Measurements from ENCODE around the gene MYOCD.
"Not testable (repeated sequence)": the region's sequence is repeated elsewhere in the genome, so short reads cannot be mapped to it uniquely, and the experiment has no call there.

Gene MYOCD, protein sequence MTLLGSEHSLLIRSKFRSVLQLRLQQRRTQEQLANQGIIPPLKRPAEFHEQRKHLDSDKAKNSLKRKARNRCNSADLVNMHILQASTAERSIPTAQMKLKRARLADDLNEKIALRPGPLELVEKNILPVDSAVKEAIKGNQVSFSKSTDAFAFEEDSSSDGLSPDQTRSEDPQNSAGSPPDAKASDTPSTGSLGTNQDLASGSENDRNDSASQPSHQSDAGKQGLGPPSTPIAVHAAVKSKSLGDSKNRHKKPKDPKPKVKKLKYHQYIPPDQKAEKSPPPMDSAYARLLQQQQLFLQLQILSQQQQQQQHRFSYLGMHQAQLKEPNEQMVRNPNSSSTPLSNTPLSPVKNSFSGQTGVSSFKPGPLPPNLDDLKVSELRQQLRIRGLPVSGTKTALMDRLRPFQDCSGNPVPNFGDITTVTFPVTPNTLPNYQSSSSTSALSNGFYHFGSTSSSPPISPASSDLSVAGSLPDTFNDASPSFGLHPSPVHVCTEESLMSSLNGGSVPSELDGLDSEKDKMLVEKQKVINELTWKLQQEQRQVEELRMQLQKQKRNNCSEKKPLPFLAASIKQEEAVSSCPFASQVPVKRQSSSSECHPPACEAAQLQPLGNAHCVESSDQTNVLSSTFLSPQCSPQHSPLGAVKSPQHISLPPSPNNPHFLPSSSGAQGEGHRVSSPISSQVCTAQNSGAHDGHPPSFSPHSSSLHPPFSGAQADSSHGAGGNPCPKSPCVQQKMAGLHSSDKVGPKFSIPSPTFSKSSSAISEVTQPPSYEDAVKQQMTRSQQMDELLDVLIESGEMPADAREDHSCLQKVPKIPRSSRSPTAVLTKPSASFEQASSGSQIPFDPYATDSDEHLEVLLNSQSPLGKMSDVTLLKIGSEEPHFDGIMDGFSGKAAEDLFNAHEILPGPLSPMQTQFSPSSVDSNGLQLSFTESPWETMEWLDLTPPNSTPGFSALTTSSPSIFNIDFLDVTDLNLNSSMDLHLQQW

GRCh38 chr17:12665263-12666210, at the start of gene MYOCD:
TSS of gene MYOCD (plus strand) at chr17:12665890. CDS start at chr17:12666189, 299 bp downstream.
- DNase-seq (ENCODE audit: low spot score), result no peak

DNA sequence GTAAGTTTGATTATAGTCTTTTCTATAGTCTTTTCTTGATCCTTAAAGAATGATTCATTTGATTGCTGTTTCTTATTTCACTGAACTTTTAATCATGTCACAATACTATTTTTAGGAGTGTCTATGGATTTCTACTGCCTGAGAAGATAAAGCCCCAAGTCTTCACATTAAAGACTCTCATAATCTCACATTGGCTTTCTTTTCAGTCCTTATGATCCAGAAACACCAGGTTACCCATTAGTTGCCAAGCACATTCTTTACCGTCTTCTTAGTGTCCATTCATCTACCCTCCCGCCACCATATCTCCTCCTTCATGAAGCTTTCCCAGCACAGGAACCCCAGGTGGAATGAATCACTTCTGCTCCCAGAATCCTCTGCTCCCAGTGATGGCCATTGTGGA, 49.5 kb upstream of the MYOCD start:
- no peak for DNase-seq (ENCODE audit: low spot score)

- DNase-seq (ENCODE audit: low spot score), result no peak
Observed at GRCh38 chr17:12618557-12618956, 47.1 kb upstream of the MYOCD start.

DNA sequence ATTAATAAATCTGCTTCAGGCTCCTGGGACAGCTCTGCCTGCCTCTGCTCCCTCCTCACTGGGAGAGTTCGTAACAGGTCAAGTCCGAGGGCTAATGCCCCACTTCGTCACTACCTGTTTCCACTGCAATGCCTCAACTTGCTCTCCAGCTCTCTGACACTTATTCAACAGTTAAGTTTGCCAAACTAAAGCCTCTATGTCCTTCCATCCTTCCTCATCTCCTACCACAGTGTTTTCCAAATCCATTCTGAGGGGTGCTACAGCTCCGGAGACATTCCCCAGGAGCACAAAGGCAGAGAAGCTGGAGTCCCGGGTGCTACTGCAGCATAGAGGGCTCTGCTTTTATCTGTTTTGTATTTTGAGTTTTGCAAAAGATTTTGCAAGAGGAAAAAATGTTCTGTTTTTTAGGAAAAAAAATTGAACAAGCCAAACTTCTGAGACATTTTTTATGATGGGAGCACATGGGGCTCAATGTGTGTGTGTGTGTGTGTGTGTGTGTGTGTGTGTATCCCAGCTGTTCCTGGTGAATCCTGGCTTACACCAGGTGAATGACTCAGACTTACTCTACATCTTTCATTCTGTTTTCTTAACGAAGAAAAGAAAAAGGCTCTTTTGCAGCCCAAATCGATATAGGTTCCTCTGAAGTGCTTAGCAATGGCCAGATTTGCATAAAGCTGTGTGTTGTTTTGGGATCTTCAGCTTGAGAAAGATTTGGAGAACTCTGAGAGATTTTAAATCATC, 46.1 kb upstream of the MYOCD start:
- no peak for DNase-seq (ENCODE audit: low spot score)

GRCh38 chr17:12620200-12620720, 45.4 kb upstream of the MYOCD start:
- no peak for DNase-seq (ENCODE audit: low spot score)

DNA sequence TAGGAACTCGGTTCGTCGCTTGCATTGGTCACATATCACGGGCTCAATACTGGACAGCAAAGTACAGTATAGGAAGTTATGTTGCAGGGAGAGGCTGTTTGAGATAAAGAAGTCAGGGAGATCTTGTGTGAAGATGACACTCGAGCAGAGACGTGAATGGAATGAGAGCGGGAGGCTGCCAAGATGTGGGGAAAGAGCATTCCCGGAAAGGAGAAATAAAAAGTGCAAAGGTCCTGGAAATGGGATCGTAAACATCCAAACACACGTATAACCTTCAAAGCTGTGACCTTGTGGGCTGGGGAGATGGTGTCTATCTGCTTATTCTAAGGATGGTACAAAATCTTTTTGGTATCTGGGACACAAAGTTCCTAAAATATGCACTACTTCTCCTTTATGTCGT, 43.0 kb upstream of the MYOCD start:
- no peak for DNase-seq (ENCODE audit: low spot score)

- DNase-seq (ENCODE audit: low spot score), result no peak
Observed at GRCh38 chr17:12623220-12623848, 42.4 kb upstream of the MYOCD start.

- no peak for DNase-seq (ENCODE audit: low spot score)
Observed at GRCh38 chr17:12624211-12624610, 41.5 kb upstream of the MYOCD start.

DNA sequence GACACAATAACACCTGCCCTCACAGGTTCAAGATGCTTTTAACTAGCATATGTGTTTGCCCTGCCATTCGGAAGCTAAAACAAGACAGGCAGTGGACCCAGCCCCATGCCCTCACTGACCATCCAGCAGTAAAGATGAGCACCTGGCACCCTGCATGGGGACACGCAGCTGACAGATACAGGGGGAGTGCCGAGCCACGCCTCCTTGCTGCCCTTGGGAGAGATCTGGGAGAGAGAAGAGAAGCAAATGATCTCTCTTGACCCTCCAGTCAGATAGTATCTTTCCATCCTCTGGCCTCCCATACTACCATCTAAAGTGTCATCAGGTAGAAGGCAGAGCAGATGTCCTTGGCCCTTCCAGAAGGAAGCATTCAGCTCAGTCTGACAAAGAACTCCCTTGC, 40.6 kb upstream of the MYOCD start:
- no peak for DNase-seq (ENCODE audit: low spot score)

- DNase-seq (ENCODE audit: low spot score), result no peak
Observed at GRCh38 chr17:12627177-12627629, 38.5 kb upstream of the MYOCD start.

- DNase-seq (ENCODE audit: low spot score), result no peak
Observed at GRCh38 chr17:12627781-12628451, 37.8 kb upstream of the MYOCD start.

- DNase-seq (ENCODE audit: low spot score), result no peak
Observed at GRCh38 chr17:12631076-12631475, 34.6 kb upstream of the MYOCD start.

- DNase-seq (ENCODE audit: low spot score), result no peak
Observed at GRCh38 chr17:12632785-12633184, 32.9 kb upstream of the MYOCD start.

DNA sequence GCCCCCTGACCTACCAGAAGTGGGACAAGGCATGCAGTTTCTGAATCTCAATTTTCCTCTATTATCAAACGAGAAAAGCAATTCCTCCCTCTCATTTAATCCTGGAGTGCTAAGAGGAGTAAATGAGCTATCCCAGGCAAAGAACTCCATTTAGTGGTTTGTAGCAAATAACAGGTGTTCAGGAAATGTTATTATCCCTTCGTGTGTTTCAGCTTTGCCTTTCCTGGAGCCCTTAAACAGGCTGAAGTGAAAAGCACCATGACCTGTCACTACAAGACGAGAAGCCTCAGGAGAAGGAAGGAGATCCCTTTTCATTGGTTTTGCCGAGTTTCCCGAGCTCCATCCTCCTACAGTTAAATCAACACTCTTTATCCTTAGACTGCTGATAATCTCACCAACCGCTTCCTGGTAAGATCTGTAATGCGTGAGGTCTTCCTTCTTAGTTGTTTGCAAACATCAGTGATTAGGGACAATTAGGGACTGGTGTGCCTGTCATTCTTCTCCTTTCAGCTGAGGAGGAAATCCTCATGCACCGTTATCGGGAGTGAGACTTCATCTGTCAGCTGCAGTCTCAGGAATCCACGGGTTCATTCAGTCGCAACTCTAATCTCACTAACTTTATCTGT, 30.8 kb upstream of the MYOCD start:
- DNase-seq (ENCODE audit: low spot score), result no peak

DNA sequence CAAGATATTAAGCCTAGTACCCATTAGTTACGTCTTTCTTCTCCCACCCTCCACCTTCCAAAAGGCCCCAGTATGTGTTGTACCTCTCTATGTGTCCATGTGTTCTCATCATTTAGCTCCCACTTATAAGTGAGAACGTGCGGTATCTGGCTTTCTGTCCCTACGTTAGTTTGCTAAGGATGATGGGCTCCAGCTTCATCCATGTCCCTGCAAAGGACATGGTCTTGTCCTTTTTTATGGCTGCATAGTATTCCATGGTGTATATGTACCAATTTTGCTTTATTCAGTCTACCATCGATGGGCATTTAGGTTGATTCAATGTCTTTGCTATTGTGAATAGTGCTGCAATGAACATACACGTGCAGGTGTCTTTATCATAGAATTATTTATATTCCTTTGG, 29.7 kb upstream of the MYOCD start:
- DNase-seq (ENCODE audit: low spot score), result not testable (repeated sequence)

GRCh38 chr17:12637015-12637414, 28.7 kb upstream of the MYOCD start:
- DNase-seq (ENCODE audit: low spot score), result no peak

DNA sequence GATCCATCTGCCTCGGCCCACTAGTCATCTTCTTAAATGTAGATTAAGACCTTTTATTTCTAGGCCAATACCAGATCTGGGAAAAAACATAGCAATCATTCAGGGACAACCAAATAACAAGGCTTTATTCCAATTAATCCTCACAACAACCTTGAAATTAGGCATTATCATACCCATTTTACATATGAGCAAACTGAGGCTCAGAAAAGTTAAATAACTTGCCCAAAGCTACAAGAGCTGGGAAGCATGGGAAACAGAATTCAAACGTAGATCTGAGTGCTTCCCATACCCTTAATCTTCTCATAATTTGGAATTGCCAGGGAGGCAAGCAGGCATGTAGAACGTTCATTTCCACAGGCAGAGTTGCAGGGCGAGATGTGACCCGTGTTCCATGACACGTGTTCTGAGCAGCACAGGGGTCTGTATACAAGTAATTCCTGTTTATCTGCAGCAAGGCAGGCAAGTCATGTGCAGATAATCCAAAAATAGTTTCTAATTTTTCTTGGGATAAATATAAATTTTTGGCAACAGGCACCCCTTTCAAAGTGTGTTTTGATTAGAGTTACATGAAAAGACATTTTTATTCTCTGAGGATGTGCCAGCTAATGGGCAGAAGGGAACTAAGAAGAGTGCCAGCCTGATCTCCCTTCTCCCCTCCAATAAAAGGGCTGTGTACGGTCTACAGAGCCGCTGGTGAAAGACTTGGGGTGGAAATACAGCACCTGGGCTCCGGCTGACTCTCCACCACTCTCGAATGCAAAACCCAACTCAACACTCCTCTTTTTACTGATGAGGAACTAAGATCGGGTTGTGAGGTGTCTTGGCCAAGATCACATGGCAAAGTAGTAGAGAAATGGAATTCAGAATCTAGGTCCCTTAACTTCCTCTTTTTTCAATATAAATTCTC, 27.7 kb upstream of the MYOCD start:
- no peak for DNase-seq (ENCODE audit: low spot score)

GRCh38 chr17:12640364-12640763, 25.3 kb upstream of the MYOCD start:
- no peak for DNase-seq (ENCODE audit: low spot score)
